Lower leg skin (tissue), 3 donors: ENCODE results near the gene SERPINI1.

Experiments used
- CTCF ChIP-seq, 3 donors: fragments of 450-650 bp; IDR thresholded peaks; one replicate each; pipeline ENCODE4 v1.5.1; 2016; ENCODE audit warnings: antibody characterized with exemption in 3 of 3, mild to moderate bottlenecking in 3 of 3, moderate library complexity in 2 of 3
- POLR2A ChIP-seq, 2 donors: fragments of 450-650 bp; IDR thresholded peaks; one replicate each; pipeline ENCODE4 v1.6.1; 2016 to 2017; ENCODE audit warnings: antibody characterized with exemption in 2 of 2, mild to moderate bottlenecking in 1 of 2, moderate library complexity in 1 of 2

- no peak for TF ChIP-seq CTCF (IDR thresholded peaks at IDR 0.05)
- no peak for TF ChIP-seq POLR2A (IDR thresholded peaks at IDR 0.05)
Observed at GRCh38 chr3:167820102-167820865, 84.8 kb downstream of the SERPINI1 start.
